ENCODE measurements around the gene KIF12.
A peak's percentile ranks its signal among the peaks of the same experiment; 100 is the strongest.

Gene KIF12

DNA sequence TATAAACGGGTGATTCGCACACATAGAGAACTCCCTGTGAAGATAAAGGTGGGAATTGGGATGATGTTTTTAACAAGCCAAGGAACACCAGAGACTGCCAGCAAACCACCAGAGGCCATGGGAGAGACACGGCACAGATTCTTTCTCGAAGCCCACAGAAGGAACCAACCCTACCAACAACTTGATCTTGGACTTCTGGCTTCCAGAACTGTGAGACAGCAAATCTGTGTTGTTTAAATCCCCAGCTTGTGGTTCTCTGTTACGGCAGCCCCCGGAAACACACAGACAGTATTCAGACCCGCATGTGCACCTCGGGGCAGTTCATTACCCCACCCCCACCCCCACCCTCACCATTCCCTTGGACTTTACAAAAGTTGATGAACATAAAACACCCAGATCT lies 33.8 kb downstream of the KIF12 start:
- DNase-seq (ENCODE audit: low read depth), result no peak

DNA sequence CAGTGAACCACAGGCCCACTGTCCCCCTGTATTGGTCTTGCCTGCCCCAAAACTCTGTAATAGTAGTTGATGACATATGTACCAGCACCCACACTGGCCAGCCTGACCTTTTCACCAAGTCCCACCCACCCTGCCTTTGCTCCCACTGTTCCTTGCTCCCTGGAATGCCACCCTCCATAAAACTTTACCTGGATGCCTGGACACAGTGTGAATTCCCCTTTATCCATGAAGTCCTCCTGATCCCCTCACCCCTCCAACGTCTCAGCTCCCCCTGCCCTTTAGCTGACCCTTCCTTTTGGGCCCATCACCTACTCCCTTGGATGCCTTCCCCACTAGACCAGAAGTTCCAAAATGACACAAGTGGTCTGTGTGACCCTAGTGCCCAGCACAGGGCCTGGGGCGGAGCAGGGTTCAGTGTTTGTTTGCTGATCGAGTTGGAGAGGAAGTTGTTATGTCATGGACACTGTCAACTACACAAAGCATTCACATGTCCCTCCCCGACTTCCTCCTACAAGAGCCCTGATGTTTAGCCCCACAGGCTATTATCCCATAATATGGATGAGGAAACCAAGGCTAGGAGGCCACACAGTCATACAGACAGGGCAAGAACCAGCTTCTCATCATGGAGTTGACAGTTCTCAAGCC lies 37.1 kb downstream of the KIF12 start:
- DNase-seq (ENCODE audit: low read depth), result no peak

DNA sequence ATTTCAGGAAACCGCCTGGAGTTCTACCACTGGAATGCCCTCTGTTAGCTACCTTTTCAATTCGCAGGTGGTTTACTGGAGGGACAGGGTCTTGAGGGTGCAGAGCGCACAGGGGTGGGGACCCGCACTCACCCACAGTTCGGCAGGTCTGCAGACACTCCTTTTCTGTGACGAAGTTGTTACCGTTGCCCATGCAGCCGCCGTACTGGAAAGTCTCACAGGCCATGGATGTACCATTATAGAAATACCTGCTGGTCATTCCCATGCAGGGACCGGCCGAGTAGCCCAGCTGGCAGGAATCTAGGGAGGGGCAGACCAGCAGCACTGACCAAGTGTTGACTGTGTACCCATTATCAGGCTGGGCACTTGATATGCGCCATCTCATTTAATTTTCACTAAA lies 37.8 kb downstream of the KIF12 start:
- no peak for DNase-seq (ENCODE audit: low read depth)

DNA sequence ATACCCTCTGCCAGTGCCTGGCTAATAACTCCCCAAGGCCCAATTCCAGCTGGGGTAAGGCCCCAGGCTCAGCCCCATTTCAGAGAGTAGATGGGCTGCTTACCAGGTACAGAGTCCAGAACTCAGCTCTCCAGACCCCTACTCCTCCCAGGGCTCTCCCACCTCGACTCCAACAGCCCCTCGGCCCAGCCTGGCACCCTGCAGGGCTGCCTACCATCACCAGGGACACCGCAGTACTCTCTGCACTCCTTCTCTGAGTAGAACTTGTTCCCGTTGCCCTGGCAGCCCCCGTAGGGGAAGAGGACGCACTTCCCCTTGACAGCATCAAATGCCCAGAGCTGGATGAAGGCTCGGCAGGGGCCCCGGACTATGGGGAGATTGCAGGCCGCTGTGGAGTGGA lies 38.4 kb downstream of the KIF12 start:
- DNase-seq (ENCODE audit: low read depth), result no peak

DNA sequence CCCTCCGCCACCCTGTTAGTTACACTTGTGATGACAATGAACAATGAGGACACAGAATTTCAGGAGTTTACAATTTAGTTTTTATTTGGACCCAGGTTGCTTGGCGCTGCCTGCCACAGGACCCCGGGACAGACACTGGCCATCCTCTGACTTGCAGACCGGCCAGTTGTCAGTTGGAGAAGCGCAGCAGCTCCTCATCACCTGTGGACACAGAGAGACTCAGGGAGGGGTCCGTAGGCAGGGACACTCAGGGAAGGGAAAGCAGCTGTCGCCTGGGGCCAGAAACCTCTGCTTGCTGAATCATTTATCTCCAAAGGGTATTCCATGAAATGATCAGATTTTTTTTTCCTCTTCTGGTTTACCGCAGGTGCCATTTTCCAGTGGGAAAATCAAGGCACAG lies 39.0 kb downstream of the KIF12 start:
- DNase-seq (ENCODE audit: low read depth), result no peak

DNA sequence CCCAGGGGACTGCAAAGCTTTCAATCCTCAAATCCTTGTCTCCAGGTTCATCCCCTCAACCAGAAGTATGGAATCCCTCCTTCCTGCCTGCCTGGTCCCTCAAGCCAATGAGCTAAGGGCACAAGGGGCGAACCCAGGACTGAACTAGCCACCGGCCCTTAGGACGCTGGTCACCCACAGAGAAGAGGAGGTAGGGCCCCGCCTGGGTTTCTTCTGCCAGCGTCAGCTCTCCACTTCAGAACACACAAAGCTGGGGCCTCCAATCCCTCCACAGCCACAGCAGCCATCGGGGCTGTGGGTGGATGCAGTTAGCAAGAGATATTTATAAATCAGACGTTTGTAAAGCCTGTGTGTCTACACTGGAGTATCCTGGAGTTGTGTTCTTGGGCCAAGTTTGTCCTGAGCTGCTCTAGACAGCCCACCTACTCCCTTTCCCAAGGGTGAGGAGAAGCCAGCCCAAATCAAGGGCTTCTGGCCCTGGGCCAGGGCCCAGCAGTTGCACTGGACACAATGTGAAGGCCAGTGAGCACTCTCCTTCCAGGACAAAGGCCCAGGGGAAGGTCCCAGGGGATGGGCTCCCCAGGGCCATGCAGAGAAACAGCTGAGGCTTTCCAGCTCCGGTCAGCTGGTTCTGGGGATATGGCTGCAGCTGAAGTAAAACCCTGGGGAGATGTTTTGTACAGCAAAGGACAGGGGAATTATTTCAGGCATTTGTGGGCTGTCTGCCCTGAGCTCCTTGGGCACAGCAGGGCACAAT lies 39.9 kb downstream of the KIF12 start:
- DNase-seq (ENCODE audit: low read depth), result no peak

DNA sequence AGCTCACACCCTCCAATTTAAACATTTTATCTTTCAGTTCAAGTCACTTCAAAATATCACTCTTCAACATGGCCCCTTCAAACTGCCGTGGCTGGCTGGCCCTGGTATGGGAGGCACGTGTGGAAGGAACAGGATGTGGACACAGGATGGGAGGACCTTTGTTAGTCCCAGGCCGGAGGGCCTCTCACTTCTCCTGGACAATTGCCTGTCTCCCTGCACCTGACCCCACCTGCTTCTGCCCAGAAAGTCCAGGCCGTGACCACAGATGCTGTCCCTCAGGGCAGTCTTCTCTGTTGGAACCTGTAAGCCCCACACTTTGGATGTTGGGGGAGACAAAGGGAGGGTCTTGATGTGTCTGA lies 40.4 kb downstream of the KIF12 start:
- DNase-seq (ENCODE audit: low read depth), result no peak

DNA sequence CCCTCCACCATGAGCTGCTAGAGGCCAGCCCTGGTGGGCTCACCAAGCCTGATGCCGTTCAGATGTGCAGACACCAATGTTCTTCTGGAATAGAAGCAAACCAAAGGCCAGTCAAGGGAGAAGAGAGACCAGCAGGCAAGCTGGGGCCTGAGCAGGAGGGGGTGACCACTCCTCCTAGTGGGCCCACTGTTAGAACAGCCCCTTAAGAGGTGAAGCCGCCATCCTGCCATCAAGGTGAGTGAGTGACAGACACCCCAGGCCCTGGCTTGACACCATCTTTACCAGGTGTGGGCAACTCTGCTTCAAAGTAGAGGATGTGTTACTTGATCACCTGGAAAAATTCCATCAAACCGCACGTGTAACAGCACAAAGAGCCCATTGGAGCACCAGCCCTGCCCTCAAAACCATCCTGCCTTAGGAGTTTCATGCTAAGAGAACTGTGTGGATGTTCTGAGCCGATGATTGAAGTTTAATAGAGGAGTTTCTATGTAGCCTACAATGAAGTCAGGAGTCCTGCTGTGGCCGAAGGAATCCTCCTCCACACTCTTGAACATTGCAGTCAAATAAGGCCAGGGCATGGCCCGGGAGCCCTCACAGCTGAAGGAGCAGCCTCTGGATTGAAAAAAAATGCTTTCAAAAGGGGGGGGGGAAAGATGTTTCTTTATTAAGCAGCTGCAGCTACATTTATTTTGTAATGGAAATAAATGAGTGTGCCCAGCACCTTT lies 41.8 kb downstream of the KIF12 start:
- no peak for DNase-seq (ENCODE audit: low read depth)

DNA sequence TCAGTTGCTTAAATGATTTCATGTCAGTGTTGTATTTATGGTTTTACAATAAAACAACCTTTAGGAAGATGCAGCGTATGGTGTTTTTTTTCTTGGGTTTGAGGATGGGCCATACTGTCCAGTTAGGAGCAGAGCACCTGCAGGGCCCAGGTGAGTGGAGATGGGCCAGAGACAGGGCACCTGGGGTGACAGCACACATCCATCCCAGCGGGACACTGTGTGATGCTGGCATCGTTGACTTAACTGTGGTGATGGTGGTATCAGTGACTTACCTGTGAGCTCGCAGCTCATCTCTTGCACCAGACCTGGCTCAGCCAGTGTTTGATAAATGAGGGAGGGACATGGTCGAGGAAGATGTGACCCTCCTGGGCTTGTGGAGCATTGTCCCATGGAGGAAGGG lies 42.6 kb downstream of the KIF12 start:
- DNase-seq (ENCODE audit: low read depth), result no peak

DNA sequence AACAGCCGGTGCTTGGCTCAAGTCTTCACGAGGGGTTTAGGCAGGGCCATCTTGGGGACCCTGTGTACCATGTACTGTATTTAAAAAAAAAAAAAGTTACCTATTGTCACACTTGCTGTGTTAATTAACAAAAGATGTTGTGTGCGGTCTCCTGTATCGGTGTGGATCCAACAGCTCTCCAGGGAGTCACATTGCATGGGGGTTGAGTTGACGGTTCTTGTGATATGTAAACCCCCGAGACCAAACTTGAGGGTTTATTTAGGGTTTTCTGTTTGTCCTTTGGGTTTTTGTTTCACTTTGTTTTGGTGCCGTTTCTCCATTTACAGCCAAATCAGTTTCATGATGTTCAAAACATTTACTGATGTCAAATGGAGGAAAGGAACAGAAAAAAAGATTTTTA lies 43.2 kb downstream of the KIF12 start:
- no peak for DNase-seq (ENCODE audit: low read depth)

DNA sequence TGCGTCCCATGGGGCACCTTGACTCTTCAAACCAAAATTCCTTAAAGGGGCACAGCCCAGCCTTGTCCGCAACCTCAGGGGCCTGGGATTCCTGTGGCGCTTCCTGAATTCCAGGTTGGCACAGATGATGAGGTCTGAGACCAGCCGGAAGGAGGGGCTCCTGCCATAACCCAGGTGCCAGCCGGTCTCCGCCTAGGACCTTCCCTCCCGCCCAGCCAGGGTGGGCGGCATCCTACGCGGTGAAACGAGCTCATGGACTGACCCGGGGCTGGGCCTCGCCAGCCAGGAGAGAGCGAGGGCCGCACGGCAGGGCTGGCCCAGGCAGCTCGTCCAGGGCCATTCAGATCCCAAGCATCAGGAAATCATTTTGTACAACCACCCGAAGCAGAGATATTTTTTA lies 44.0 kb downstream of the KIF12 start:
- no peak for DNase-seq (ENCODE audit: low read depth)

DNA sequence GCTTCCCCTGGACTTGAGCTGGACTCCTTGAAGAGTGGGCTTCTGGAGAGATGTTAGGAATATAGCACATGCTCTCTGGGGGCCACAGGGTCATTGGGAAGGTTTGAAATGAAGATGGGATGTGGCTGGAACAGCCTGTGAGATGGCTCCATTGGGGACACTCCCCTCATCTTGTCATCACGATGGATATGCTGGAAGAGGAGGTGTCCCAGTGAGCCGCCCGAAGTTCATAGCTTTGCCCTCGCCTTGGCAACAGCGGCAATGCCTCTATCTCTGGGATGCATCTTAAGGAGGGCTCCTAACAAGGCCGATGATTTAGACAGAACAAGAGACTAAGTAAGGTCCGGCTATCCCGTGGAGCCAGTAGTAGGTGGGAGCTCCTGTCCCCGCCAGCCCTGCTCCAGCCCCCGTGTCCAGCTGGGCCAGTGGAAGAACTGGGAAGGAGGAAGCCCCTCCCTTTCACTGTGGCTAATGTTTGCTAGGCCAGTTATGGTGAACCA lies 44.9 kb downstream of the KIF12 start:
- no peak for DNase-seq (ENCODE audit: low read depth)

DNA sequence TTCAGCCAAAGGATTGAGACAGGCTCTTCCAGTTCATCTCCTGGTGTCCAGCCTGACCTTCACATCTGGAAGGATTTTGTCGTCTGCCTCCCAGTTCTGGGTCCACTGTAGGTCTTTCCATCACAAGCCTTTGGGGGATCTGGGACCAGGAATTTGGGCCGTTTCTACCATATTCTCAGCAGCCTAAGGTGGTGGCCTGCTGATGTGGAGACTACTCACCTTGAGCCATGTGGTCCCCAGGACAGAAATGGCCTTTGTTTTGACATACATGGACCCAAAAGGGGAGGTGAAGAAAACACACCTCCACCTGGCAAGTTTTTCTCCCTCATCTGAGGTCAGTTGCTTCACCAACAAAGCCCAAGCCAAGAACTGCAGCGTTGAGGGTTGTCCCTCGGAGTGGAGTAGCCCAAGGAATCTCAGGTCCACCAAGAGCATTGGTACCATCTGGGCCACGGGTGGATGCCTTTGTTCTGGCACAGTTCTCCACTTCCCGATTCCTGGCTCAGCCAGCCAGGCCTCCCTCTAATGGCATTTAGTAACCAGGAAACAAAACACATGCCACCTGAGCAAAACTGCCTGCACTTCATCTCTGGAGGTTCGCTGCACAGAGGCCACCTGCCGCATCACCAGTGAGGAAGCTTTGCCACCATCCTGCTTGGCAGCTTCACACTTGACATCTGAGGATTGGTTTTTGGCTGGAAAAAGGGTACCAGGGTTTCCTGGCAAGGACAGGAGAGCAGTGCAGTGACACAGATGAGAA lies 45.7 kb downstream of the KIF12 start:
- DNase-seq (ENCODE audit: low read depth), result no peak

DNA sequence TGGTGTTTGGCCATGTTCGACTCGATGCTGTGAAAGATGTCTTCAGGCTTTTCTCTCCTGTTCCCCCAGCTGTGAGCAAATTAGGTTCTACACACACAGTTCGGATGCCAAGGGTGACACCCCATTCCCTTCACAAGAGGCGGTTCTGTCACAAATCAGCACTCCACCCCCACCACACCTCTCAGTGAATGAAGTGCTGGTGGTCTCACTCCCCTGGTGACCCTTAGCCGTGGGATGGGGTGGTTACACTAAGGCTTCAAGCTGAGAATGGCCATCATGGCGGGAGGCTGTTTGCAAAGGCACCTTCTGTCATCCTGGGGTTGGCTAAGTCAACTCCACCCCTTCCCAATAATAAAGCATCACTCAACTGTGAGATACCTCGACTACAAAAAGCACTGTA lies 47.4 kb downstream of the KIF12 start:
- no peak for DNase-seq (ENCODE audit: low read depth)

DNA sequence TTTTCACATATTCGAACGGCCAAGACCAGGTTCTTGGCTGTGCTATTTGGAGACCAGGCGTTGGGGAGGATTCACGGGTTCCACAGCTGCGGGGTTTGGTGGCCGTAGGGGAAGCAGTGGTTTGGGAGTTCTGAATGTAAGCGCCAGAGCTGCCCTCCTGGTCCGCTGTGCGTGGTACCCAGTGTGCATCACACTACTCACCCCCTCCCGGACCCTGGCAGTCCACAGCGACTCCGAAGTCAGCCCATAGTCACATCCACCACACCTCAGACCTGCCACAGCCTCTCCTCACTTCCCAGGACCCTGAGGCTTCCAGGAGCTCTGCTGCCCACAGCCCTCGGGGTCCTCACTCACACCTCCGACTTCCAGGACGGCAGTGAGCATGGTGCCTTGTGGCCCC lies 47.8 kb downstream of the KIF12 start:
- no peak for DNase-seq (ENCODE audit: low read depth)

DNA sequence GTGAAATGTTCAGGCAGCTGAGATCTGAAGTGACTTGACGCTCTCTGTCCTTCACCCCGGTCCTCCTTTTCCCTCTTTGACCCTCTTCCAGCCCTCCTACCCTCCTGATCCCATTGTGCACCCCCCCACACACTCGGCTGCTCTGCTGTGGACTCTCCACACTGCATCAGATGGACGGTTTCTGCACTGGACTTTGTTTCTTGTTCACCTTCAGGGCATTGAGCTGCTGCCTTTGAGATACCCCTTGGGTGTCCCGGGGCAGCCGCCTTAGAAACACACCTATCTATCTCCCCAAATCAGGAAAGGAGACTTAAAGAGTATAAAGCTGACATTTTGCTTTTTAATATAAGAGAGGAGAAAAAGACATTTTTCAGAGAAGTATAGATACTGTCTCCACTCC lies 48.4 kb downstream of the KIF12 start:
- no peak for DNase-seq (ENCODE audit: low read depth)

DNA sequence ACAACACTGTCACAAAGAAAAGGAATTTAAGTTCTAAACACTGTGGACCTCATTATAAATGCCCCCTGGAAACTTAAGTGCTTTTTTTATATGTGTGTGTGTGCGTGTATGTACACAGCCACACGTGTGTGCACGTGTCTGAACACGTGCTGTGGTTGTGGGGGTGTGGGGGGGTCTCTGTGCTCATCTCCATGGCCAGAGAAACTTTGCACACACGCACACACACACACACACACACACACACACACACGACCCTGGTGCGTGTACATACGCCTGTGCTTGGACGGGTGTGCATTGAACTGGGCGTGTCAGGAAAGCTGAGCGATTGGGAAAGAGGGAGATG lies 48.9 kb downstream of the KIF12 start:
- no peak for DNase-seq (ENCODE audit: low read depth)

DNA sequence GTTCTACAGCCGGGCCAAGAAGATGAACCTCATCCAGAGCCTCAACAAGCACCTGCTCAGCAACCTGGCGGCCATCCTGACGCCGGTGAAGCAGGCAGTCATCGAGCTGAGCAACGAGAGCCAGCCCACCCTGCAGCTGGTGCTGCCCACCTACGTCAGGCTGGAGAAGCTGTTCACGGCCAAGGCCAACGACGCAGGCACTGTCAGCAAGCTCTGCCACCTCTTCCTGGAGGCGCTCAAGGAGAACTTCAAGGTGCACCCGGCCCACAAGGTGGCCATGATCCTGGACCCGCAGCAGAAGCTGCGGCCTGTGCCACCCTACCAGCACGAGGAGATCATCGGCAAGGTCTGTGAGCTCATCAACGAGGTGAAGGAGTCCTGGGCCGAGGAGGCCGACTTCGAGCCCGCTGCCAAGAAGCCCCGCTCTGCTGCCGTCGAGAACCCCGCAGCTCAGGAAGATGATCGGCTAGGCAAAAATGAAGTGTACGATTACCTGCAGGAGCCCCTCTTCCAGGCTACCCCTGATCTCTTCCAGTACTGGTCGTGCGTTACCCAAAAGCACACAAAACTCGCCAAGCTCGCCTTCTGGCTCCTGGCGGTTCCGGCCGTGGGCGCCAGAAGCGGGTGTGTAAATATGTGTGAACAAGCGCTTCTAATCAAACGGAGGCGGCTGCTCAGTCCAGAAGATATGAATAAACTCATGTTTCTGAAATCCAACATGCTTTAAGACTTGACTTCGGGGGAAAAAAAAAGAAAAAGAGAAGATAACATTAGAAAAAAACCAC lies 49.5 kb downstream of the KIF12 start:
- DNase-seq (ENCODE audit: low read depth), result no peak

DNA sequence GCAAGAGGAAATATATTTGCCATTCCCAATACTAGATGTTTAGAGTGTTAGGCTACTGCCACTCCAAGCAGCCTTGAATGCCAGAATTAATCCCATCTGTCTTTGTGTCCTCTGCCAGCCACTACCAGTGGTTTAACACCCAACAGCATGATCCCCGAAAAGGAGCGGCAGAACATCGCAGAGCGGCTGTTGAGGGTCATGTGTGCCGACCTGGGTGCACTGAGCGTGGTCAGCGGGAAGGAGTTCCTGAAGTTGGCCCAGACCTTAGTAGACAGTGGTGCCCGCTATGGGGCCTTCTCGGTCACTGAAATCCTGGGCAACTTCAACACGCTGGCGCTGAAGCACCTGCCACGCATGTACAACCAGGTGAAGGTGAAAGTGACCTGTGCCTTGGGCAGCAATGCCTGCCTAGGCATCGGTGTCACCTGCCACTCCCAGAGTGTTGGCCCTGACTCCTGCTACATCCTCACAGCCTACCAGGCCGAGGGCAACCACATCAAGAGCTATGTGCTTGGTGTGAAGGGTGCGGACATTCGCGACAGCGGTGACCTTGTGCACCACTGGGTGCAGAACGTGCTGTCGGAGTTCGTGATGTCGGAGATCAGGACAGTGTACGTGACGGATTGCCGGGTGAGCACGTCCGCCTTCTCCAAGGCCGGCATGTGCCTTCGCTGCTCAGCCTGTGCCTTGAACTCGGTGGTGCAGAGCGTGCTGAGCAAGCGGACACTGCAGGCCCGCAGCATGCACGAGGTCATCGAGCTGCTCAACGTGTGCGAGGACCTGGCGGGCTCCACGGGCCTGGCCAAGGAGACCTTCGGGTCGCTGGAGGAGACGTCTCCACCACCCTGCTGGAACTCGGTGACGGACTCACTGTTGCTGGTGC lies 50.3 kb downstream of the KIF12 start:
- no peak for DNase-seq (ENCODE audit: low read depth)

DNA sequence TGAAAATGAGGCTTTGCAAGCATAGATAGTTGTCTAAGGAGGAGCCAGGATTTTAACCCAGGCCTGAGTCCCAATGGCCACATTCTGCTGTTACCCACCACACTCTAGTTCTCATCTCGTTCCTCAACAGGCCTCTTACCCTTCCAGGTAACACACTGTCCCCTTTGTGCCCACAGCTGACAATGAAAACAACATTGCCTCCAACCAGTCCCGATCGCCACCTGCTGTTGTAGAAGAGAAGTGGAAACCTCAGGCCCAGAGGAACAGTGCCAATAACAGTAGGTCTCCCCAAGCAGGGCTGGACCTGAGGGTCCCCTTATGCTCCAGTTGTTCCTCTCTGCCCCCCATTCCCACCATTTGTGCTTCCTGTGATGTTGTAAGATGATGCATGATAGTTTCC lies 51.4 kb downstream of the KIF12 start:
- DNase-seq (ENCODE audit: low read depth), result no peak

DNA sequence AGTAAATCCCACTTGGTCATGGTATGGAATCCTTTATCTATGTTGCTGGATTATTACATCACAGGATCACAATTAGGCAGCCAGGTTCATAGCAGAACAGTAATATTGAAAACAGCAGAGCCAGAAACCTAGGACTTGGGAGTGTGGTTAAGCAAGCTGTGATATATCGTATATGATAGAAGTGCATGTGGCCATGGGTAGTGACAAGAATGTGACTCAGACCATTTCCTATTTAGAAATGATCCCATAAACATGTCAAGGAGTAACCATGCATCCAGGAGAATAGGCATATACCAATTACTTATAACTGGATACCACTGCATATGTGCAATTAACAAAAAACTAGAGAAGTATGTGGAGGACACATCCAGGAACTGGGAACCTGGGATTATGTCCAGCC lies 52.2 kb downstream of the KIF12 start:
- DNase-seq (ENCODE audit: low read depth), result peak; percentile 40
